HG02763 (cell line): ENCODE data around the gene B3GAT1.
"Not testable (repeated sequence)": the region's sequence is repeated elsewhere in the genome, so short reads cannot be mapped to it uniquely, and the experiment has no call there.

Experiments
- ATAC-seq: cut with Tn5 transposase; IDR thresholded peaks from one replicate; pipeline ENCODE4 v1.9.1; 2021; ENCODE audit warnings: mild to moderate bottlenecking, moderate library complexity; ENCODE audit not compliant: unreplicated experiment

Gene B3GAT1

DNA sequence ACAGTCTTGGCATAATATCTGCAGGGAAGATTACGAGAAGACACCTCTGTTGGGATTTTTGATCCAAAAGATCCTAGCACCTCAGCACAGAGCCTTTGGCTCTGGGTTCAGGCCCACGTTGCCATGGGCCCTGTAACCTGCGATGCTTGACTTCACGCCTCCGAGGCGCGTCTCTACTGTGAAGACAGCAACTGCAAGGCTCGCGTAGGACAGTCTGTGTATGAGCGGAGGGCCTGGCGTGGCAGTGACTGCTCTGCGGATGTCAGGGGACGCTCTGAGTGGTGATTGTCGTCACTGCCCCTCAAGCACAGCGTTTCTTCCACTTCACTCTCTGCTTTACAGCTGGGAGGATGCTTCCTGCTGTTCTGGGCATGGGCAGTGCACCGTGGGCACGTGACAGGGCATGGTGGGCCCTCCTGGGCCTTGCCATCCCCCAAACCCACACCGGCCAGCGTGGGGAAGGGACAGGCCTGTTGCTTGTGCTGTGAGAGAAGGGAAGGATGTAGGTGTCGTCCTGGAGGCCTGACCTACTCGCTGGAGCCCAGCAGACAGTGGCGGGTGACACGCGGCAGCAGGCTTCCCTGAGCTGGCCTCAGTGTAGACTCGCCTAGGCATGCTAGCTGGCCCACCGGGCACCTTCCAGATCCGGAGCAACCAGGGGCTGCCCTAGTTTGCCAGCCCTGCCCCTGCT is 53.7 kb downstream of the B3GAT1 start:
- ATAC-seq, result no peak

DNA sequence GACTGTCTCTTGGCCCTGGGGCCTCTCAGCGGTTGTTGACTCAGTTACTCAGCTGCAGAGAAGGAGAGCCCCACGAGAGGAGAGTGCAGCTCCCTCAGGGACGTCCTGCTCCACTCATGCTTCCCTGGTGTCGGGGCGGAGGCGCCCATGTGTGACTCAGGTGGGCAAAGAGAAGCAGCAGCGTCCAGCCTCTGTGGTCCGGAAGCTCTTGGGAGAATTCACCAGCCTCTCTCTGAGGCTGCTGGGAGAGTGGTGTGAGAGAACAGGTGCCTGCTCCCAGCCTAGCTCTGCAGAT is 54.5 kb downstream of the B3GAT1 start:
- no peak for ATAC-seq

GRCh38 chr11:134356656-134357544 is 55.1 kb downstream of the B3GAT1 start:
- ATAC-seq, result no peak

- no peak for ATAC-seq
These were observed 56.4 kb downstream of the B3GAT1 start for GRCh38 chr11:134355656-134356055.

DNA sequence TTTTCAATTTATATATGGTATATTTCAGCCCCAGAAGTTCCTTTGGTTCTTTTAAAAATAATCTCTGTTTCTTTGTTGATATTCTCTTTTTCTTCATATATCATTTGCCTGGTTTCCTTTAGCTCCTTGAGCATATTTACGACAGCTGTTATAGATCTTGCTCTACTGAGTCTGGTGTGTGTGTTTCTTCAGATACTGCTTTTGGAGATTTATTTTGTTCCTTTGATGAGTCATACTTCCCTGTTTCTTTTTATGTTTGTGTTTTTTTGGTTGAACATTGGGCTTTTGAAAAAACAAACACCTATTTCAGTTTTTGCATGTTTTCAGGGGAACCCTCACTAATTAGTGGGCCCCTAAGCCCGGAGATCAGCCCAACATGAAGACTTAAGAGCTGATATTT is 56.9 kb downstream of the B3GAT1 start:
- ATAC-seq, result no peak

GRCh38 chr11:134352111-134352510 is 59.9 kb downstream of the B3GAT1 start:
- no peak for ATAC-seq

DNA sequence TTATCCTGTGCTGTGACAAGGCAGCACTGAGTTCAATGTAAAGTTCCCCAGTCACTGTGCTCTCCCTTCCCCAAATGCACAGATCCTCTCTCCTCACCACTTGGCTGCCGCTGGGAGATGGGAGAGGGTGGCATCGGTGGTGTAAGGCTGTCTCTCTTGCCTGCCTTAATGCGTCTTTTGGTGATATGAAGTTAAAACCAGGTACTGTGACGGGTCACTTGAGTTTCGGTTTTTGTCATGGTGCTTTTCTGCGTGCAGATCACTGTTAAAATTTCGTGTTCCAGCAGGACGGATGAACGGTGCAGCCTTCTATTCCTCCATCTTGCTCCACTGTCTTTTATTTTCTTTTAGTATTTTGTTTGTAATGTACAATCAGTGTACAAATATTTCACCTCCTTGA is 61.7 kb downstream of the B3GAT1 start:
- ATAC-seq, result no peak

DNA sequence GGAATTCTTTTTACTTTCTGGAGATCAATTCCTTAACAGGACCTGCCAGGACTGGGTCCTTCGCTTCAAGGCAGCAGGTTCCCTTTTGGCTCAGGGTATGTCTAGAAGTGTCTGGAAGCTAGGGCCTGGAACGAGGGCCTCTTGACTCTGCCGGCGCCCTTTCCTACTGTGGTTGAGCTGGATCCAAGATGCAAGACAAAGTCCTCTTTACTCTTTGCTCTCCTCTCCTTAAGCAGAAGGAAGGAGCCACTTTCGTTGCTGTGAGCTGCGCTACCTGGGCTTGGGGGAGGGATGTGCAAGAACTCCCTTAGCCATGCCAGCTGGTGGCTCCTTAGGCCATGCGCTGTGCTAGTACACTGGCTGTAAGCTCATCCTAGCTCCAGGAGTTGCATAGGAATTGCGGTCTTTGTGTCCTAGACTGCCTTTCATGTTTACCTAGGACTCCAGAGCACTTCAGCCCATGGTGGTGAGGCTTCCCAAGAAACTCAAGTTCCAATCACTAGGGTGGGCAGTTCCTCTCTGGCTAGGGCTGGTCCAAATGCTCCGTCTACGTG is 62.2 kb downstream of the B3GAT1 start:
- ATAC-seq, result no peak

- no peak for ATAC-seq
These were observed 62.8 kb downstream of the B3GAT1 start for GRCh38 chr11:134349109-134349801.

- ATAC-seq, result no peak
These were observed 64.6 kb downstream of the B3GAT1 start for GRCh38 chr11:134347441-134347840.

DNA sequence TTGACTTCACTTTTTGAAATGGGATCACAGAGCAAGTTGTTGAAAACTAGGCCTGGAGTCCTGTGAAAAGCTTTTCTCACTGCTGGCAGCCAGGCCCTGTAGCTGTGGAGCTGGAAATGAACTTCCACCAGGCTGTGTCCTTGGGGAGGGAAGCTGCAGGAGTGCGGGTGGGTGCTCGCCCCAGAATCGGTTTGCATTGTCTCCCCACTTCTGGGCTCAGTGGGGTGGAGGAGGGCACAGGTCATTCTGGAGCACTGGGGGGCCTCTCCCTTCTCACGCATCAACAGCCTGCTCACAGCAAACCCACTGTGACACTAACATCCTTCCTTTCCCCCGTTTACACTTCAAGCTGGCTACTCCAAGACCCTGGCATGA is 65.1 kb downstream of the B3GAT1 start:
- no peak for ATAC-seq

DNA sequence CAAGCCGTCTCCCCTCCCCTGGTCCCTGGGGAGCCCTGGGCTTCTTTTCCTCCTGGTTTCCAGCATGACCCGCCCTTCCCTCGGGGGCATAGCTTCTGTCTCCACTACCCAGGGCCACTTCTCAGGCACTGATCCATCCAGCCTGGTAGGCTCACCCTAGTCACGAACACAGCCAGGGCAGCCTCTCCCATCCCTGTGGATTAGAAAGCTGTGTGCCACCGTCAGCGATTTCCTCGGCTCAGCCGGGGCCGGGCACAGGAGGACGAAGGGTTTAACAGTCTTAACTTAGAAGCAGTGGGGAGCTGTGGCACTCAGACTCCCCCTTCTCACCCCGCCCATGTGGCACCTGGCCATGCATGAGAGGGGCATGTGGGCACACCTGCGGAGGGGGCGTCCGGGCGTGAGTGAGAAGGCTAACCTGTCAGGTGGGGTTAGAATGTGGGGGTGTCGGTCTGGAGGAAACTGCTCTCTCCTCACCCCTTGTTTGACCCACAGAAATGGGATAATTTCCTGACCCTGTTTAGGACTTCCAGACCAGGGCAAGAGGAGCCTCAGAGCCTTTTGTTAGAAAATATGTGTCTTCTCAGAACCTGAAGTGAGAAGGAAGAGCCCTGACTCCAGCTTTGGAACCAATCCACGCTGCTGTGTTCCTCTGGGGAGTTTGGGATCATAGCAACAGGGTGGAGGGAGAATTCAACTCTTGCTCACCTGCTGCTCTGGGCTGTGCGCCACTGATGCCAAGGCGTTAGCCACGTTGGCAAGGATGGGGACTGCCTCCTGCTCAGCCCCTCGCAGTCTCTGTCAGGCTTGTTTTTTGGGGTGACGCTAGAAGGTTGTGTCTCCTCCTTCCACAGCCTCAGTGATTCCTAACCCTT is 65.7 kb downstream of the B3GAT1 start:
- ATAC-seq, result no peak

GRCh38 chr11:134345237-134345550 is 66.8 kb downstream of the B3GAT1 start:
- ATAC-seq, result no peak

DNA sequence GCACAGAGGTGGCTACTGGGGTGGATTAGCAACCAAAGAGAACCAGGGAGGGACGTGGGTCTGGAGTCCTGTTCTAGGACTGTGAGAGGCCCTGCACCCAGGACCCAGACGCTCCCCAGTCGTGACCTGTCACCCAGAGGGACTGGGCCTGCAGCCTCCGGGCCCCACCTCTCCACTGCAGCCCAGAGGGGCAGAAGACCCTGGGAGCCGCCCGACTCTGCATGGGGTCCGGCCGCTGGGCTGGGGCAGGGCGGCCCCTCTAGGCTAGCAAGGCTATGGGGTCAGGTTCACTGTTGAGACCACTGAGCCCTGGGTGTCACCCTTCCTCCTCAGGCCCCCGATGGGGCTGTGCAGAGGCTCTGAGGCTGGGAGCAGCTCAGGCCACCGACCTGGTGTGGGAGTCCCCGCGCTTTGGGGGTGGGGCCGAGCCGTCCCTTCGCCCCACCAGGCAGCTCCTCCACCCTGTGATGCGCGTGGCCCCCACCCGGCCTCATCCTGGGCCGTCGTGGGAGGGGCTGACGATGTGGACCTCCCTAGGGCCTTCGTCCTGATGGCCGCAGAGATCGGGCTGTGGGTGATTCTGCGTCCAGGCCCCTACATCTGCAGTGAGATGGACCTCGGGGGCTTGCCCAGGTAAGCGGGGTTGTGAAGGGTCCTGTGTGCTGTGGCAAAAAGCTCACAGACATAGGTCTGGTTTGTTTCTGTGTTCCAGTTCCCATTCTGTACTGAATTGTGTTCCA is 67.4 kb downstream of the B3GAT1 start:
- not testable (repeated sequence) for ATAC-seq

- no peak for ATAC-seq
These were observed 68.4 kb downstream of the B3GAT1 start for GRCh38 chr11:134343646-134344045.

DNA sequence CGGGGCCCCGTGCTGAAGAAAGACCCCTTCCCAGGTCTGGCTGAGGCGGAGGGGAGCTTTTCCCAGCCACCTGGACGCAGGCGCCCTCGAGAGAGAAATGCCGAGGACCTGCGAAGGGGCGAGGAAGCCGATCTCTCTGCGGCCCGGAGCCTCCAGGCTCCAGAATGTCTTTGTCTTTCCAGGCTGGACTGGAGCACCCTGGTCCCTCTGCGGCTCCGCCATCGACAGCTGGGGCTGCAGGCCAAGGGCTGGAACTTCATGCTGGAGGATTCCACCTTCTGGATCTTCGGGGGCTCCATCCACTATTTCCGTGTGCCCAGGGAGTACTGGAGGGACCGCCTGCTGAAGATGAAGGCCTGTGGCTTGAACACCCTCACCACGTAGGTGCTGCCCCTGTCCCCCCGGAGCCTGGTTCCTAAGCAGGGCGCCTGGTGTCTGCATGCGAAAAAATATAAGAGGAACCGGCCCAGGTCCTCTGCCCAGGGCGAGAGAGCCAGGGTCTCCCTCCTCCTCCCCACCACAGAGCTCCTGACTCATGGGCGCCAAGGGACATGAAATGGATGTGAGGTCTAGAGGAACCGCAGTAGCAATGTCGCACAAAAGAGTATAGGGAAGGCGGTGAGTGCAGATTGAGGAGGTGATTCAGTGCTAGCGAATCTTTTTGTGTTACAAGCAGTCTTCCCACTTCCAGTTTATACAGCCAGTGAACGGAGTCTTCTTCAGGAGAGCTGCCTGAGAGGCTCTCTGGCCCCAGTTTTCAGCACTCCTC is 69.3 kb downstream of the B3GAT1 start:
- ATAC-seq, result no peak

DNA sequence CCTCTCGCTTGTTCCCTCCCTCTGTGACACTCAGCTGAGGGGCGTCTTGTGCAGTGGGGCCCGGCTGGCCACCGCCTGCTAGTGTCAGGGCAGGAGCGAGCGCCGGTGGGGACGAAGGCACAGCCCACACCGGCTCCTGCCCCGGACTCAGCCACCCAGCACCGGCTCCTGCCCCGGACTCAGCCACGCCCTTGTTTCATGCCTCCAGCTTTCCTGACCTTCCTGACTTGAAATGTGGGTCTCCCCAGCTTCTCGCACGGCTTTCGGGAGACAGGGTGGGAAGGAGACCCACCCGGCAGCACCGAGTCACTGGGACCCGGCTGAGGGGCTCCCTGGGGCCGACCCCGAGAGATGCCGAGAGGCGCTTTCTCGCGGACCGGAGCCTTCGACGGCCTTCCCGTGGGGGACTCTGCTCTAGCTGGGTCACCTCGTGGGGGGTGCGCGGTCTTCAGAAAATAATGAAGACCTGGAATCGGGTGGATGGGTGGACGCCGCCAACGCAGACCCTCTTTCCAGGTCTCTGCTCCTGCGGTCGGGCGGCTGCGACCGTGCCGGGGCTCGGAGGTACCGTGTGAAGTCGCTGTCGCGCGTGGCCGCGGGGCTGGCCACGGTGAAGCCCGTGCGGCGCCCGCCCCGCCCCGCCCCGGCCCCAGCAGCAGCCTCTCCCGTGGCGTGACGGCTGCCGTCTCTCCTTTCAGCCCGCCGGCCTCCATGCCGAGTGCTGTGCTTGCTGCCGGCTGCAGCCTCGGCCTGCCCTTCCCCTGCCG is 70.1 kb downstream of the B3GAT1 start:
- no peak for ATAC-seq

DNA sequence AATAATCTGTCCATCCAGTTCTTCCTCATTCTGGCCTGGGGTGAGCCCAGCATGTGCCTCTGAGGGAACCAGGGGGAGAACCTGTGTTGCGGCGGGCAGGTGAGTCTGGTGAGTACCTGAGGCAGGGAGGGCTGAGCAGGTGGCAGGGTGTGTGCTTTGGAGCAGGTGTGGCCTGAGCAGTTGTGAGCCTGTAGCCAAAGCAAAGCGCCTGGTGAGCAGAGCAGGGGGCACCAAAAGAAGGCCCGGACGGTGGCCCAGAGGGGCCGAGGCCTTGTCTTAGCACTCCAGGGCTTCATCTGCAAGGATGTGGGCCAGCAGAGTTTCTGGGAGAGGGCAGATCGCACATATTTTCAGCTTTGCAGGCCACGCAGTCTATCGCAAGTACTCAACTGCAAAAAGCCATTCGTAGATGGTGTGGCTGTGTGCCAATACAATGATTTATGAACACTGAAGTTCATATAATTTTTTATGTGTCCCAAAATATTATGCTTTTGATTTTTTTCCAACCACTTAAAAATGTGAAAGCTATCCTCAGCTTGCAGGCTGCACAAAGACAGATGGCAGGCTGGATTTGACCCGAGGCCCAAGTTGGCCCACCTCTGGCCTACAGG is 71.6 kb downstream of the B3GAT1 start:
- ATAC-seq, result no peak
